ENCODE results near the gene SMAGP.
A peak's percentile ranks its signal among the peaks of the same experiment; 100 is the strongest.
"Not testable (repeated sequence)": the region's sequence is repeated elsewhere in the genome, so short reads cannot be mapped to it uniquely, and the experiment has no call there.

The SMAGP gene

GRCh38 chr12:51263341-51263740 lies 6.9 kb downstream of the SMAGP start:
- no peak for DNase-seq

- DNase-seq = peak; percentile 57
Measured at GRCh38 chr12:51262758-51263177, 7.4 kb downstream of the SMAGP start.

GRCh38 chr12:51259600-51259999 lies 10.6 kb downstream of the SMAGP start:
- DNase-seq = not testable (repeated sequence)

- no peak for DNase-seq
Measured at GRCh38 chr12:51254536-51254935, 15.7 kb downstream of the SMAGP start.

- no peak for DNase-seq
Measured at GRCh38 chr12:51253276-51253675, 16.9 kb downstream of the SMAGP start.

GRCh38 chr12:51247523-51248206 lies 22.6 kb downstream of the SMAGP start:
- no peak for DNase-seq

GRCh38 chr12:51246254-51246853 lies 23.9 kb downstream of the SMAGP start:
- peak; percentile 49 for DNase-seq

GRCh38 chr12:51245476-51246253 lies 24.6 kb downstream of the SMAGP start:
- DNase-seq = no peak

GRCh38 chr12:51244269-51244668 lies 25.9 kb downstream of the SMAGP start:
- DNase-seq = no peak

- DNase-seq = no peak
Measured at GRCh38 chr12:51242876-51243275, 27.3 kb downstream of the SMAGP start.

GRCh38 chr12:51242120-51242519 lies 28.1 kb downstream of the SMAGP start:
- DNase-seq = no peak

- DNase-seq = peak; percentile 41
Measured at GRCh38 chr12:51240971-51241370, 29.2 kb downstream of the SMAGP start.

- DNase-seq = peak; percentile 95
Measured at GRCh38 chr12:51238510-51239334, 31.5 kb downstream of the SMAGP start, which contains the start of gene DAZAP2. TSS of gene DAZAP2 (plus strand) at chr12:51238826. CDS start at chr12:51238908, 82 bp downstream.

GRCh38 chr12:51238037-51238509 lies 32.1 kb downstream of the SMAGP start:
- no peak for DNase-seq

- no peak for DNase-seq
Measured at GRCh38 chr12:51234530-51234929, 35.7 kb downstream of the SMAGP start.

- no peak for DNase-seq
Measured at GRCh38 chr12:51232642-51233041, 37.6 kb downstream of the SMAGP start.

GRCh38 chr12:51229116-51229809 lies 41.0 kb downstream of the SMAGP start:
- no peak for DNase-seq

GRCh38 chr12:51227962-51228361 lies 42.3 kb downstream of the SMAGP start:
- DNase-seq = no peak

GRCh38 chr12:51227112-51227511 lies 43.1 kb downstream of the SMAGP start:
- not testable (repeated sequence) for DNase-seq

- DNase-seq = no peak
Measured at GRCh38 chr12:51225771-51226170, 44.4 kb downstream of the SMAGP start.

GRCh38 chr12:51225234-51225633 lies 45.0 kb downstream of the SMAGP start:
- DNase-seq = no peak

GRCh38 chr12:51224625-51225024 lies 45.6 kb downstream of the SMAGP start:
- no peak for DNase-seq

Data from NCI-H226 (cell line).